Gastroesophageal sphincter (tissue), 4 donors: ENCODE measurements around the gene LSM2. TPM values are rescaled to one million over a fixed set of nuclear protein-coding genes. Genes with fewer than 3 reads are reported as not detected.
"Not testable (repeated sequence)": the region's sequence is repeated elsewhere in the genome, so short reads cannot be mapped to it uniquely, and the experiment has no call there.

Experiments
- ATAC-seq: fragments of 150-250 bp; one replicate; pipeline ENCODE4 v1.9.1; 2016; ENCODE audit warnings: mild to moderate bottlenecking, moderate library complexity
- H3K27ac ChIP-seq, 4 donors: fragments of 200-600 bp; sonication (generic) in 3 of 4; 1 replicate in 3 of 4; 2 replicates in 1 of 4; pipeline ENCODE4 v1.5.1; 2016 to 2019
- H3K27me3 ChIP-seq: fragments of 200-600 bp; sonication (generic); one replicate; pipeline ENCODE4 v1.5.1; 2019
- H3K36me3 ChIP-seq, 2 donors: fragments of 200-600 bp; sonication (generic); one replicate each; pipeline ENCODE4 v1.5.1; 2019; ENCODE audit warnings: control low read depth in 1 of 2
- H3K4me1 ChIP-seq, 3 donors: fragments of 200-600 bp; sonication (generic); 1 replicate in 2 of 3; 2 replicates in 1 of 3; pipeline ENCODE4 v1.5.1; 2016 to 2019; ENCODE audit warnings: control low read depth in 2 of 3
- H3K4me3 ChIP-seq, 2 donors: fragments of 200-600 bp; sonication (generic); one replicate each; pipeline ENCODE4 v1.5.1; 2019; ENCODE audit warnings: mild to moderate bottlenecking in 1 of 2, moderate library complexity in 1 of 2
- H3K9me3 ChIP-seq, 3 donors: fragments of 200-600 bp; sonication (generic); one replicate each; pipeline ENCODE4 v1.5.1; 2017 to 2019; ENCODE audit warnings: control low read depth in 2 of 3
- CTCF ChIP-seq, 4 experiments: fragments of 200-600 bp in 2 of 4; fragments of 450-650 bp in 2 of 4; sonication (generic) in 1 of 4; IDR thresholded peaks; one replicate each; pipeline ENCODE4 v1.5.1; 2017 to 2019; ENCODE audit warnings: antibody characterized with exemption in 4 of 4, mild to moderate bottlenecking in 2 of 4, moderate library complexity in 2 of 4
- EP300 ChIP-seq: sonication (generic); formaldehyde crosslinking; IDR thresholded peaks from one replicate; pipeline ENCODE4 v1.6.1; 2017; ENCODE audit warnings: antibody characterized with exemption, mild to moderate bottlenecking
- POLR2A ChIP-seq, 2 donors: fragments of 450-650 bp; IDR thresholded peaks; one replicate each; pipeline ENCODE4 v1.6.1; 2017; ENCODE audit warnings: antibody characterized with exemption in 2 of 2, mild to moderate bottlenecking in 2 of 2, moderate library complexity in 1 of 2
- POLR2AphosphoS5 ChIP-seq: sonication (generic); formaldehyde crosslinking; IDR thresholded peaks from one replicate; pipeline ENCODE4 v1.6.1; 2017; ENCODE audit warnings: antibody characterized with exemption
- WGBS, 2 donors: methylation state at CpG; one replicate each; pipeline ENCODE4 v1.1.5; 2018; ENCODE audit warnings: low coverage in 1 of 2; 5-methylcytosine and 5-hydroxymethylcytosine counted together
- total RNA-seq, 4 donors: library from RNA; depleted of rRNA; stranded (reverse); fragments of >200 nt; gene quantifications; one replicate each; pipeline ENCODE4 v1.1.0, GENCODE V29; 2016

Gene LSM2
- total RNA-seq, 4 donors from 2014 or later, result 18.0 to 31.7 (median 28.5) TPM

- Histone ChIP-seq H3K27ac (peak overlapping the region; percentile 89 to 98 (median 94)), H3K9me3 (no peaks in the 10 kb centered on the region), H3K27me3 (no peaks in the 10 kb centered on the region), H3K4me3 (peak overlapping the region; percentile 32 to 58), H3K4me1 (peaks cover 0 to 57% (median 26%) of the 10 kb centered on the region in 3 donors), H3K36me3 (no peaks in the 10 kb centered on the region)
- WGBS, 2 donors, result 0% methylated on average over 1 to 8 of the region's 13 CpGs
- TF ChIP-seq EP300, result no peak
- peak; percentile 34 for TF ChIP-seq POLR2AphosphoS5
- peak in 1 of 4 experiments; percentile 5 for TF ChIP-seq CTCF (IDR thresholded peaks at IDR 0.05)
- TF ChIP-seq POLR2A (IDR thresholded peaks at IDR 0.05), result peak; percentile 24 to 36
- ATAC-seq, result peak; percentile 70
Observed at GRCh38 chr6:31826793-31827285, 20.1 kb upstream of the LSM2 start.

- Histone ChIP-seq H3K9me3 (no peaks in the 10 kb centered on the region), H3K27ac (peak overlapping the region; percentile 89 to 98 (median 94)), H3K27me3 (no peaks in the 10 kb centered on the region), H3K4me3 (no peak overlapping the region), H3K36me3 (no peaks in the 10 kb centered on the region), H3K4me1 (peaks cover 0 to 55% (median 21%) of the 10 kb centered on the region in 3 donors)
- TF ChIP-seq EP300, result no peak
- WGBS, 2 donors, result 55 to 63% methylated on average over 4 of the region's 4 CpGs
- no peak for ATAC-seq
Observed at GRCh38 chr6:31825553-31825952, 18.8 kb upstream of the LSM2 start.

- WGBS, 2 donors, result 77 to 85% methylated on average over 5 to 9 of the region's 9 CpGs
- H3K4me1 ChIP-seq, result peaks cover 0 to 72% (median 36%) of the 10 kb centered on the region in 3 donors
- peak overlapping the region; percentile 91 to 99 (median 96) for H3K27ac ChIP-seq
Observed at GRCh38 chr6:31823592-31824196, 16.9 kb upstream of the LSM2 start.

GRCh38 chr6:31822036-31822821 lies 15.5 kb upstream of the LSM2 start:
- H3K4me3 ChIP-seq, result peak overlapping the region; percentile 58 to 61
- ATAC-seq, result peak; percentile 76
- H3K36me3 ChIP-seq, result no peaks in the 10 kb centered on the region
- H3K9me3 ChIP-seq, result no peaks in the 10 kb centered on the region
- WGBS, 2 donors, result 0 to 1% methylated on average over 9 to 19 of the region's 25 CpGs
- H3K27ac ChIP-seq, result peak overlapping the region; percentile 91 to 99 (median 96)
- H3K27me3 ChIP-seq, result no peaks in the 10 kb centered on the region
- TF ChIP-seq POLR2A (IDR thresholded peaks at IDR 0.05), result peak; percentile 50 to 58
- peak; percentile 94 for TF ChIP-seq POLR2AphosphoS5
- TF ChIP-seq CTCF (IDR thresholded peaks at IDR 0.05), result no peak
- no peak for TF ChIP-seq EP300
- H3K4me1 ChIP-seq, result peaks cover 0 to 84% (median 39%) of the 10 kb centered on the region in 3 donors

More at GRCh38 chr6:31823592-31824196, 16.9 kb upstream of the LSM2 start:
- H3K36me3 ChIP-seq, H3K9me3 ChIP-seq, H3K27me3 ChIP-seq, H3K4me3 ChIP-seq, ATAC-seq: not testable (repeated sequence)

GRCh38 chr6:31821301-31822035 lies 14.7 kb upstream of the LSM2 start:
- peak; percentile 32 for ATAC-seq
- peaks cover 0 to 81% (median 39%) of the 10 kb centered on the region in 3 donors for H3K4me1 ChIP-seq
- WGBS, 2 donors, result 2 to 5% methylated on average over 15 to 31 of the region's 39 CpGs
- no peaks in the 10 kb centered on the region for H3K36me3 ChIP-seq
- H3K27me3 ChIP-seq, result no peaks in the 10 kb centered on the region
- H3K9me3 ChIP-seq, result no peaks in the 10 kb centered on the region
- H3K27ac ChIP-seq, result peak overlapping the region; percentile 91 to 99 (median 96)
- peak overlapping the region; percentile 58 to 61 for H3K4me3 ChIP-seq
- peak in 1 of 2 donors; percentile 8 for TF ChIP-seq POLR2A (IDR thresholded peaks at IDR 0.05)
- TF ChIP-seq EP300, result no peak
- peak; percentile 20 for TF ChIP-seq POLR2AphosphoS5
- no peak for TF ChIP-seq CTCF (IDR thresholded peaks at IDR 0.05)

GRCh38 chr6:31820399-31820798 lies 13.6 kb upstream of the LSM2 start:
- not testable (repeated sequence) for H3K27me3 ChIP-seq, H3K4me3 ChIP-seq
- H3K27ac ChIP-seq, result peak overlapping the region; percentile 91 to 99 (median 96)

More at GRCh38 chr6:31820399-31820798, 13.6 kb upstream of the LSM2 start:
- H3K4me1 ChIP-seq, result peaks cover 0 to 70% (median 31%) of the 10 kb centered on the region in 3 donors
- H3K36me3 ChIP-seq, H3K9me3 ChIP-seq, ATAC-seq: not testable (repeated sequence)
- WGBS, 2 donors, result 72 to 88% methylated on average over 3 to 6 of the region's 10 CpGs
